GM18873 (cell line): ENCODE data around the gene JAM3.
"Not testable (repeated sequence)": the region's sequence is repeated elsewhere in the genome, so short reads cannot be mapped to it uniquely, and the experiment has no call there.

Source experiments
- ATAC-seq: cut with Tn5 transposase; IDR thresholded peaks from one replicate; pipeline ENCODE4 v1.9.1; 2021; ENCODE audit warnings: mild to moderate bottlenecking, moderate library complexity, moderate number of reproducible peaks; ENCODE audit not compliant: unreplicated experiment, low FRiP score

The JAM3 gene

GRCh38 chr11:134097166-134097565 is 28.3 kb downstream of the JAM3 start:
- ATAC-seq = no peak

GRCh38 chr11:134098566-134099184 is 29.8 kb downstream of the JAM3 start:
- no peak for ATAC-seq

- no peak for ATAC-seq
Measured at GRCh38 chr11:134100171-134100570, 31.3 kb downstream of the JAM3 start.

- ATAC-seq = no peak
Measured at GRCh38 chr11:134101282-134101681, 32.4 kb downstream of the JAM3 start.

GRCh38 chr11:134110252-134110815 is 41.5 kb downstream of the JAM3 start:
- no peak for ATAC-seq

- not testable (repeated sequence) for ATAC-seq
Measured at GRCh38 chr11:134113787-134114186, 44.9 kb downstream of the JAM3 start.

- no peak for ATAC-seq
Measured at GRCh38 chr11:134116210-134116609, 47.3 kb downstream of the JAM3 start.

GRCh38 chr11:134118006-134118405 is 49.1 kb downstream of the JAM3 start:
- no peak for ATAC-seq

- ATAC-seq = no peak
Measured at GRCh38 chr11:134119094-134119493, 50.2 kb downstream of the JAM3 start.

GRCh38 chr11:134120143-134120850 is 51.4 kb downstream of the JAM3 start:
- no peak for ATAC-seq

GRCh38 chr11:134120921-134121526 is 52.2 kb downstream of the JAM3 start:
- ATAC-seq = no peak

- ATAC-seq = no peak
Measured at GRCh38 chr11:134124660-134125451, 56.0 kb downstream of the JAM3 start.

GRCh38 chr11:134125507-134125906 is 56.6 kb downstream of the JAM3 start:
- ATAC-seq = no peak

- ATAC-seq = no peak
Measured at GRCh38 chr11:134126217-134126822, 57.4 kb downstream of the JAM3 start.

GRCh38 chr11:134131628-134132244 is 62.9 kb downstream of the JAM3 start:
- no peak for ATAC-seq

- ATAC-seq = no peak
Measured at GRCh38 chr11:134132808-134133207, 63.9 kb downstream of the JAM3 start.

GRCh38 chr11:134134167-134134566 is 65.3 kb downstream of the JAM3 start:
- ATAC-seq = no peak

GRCh38 chr11:134138376-134138775 is 69.5 kb downstream of the JAM3 start:
- no peak for ATAC-seq

- no peak for ATAC-seq
Measured at GRCh38 chr11:134139303-134139872, 70.5 kb downstream of the JAM3 start.
